ENCODE data around the gene ABLIM3.

- no peak for TF ChIP-seq CTCF (IDR thresholded peaks at IDR 0.05)
- TF ChIP-seq POLR2A (IDR thresholded peaks at IDR 0.05): no peak
Observed at GRCh38 chr5:149224282-149224681, 83.0 kb downstream of the ABLIM3 start.

All from Peyer's patch (tissue), 4 donors.